Bronchial epithelial cell (primary cell): Measurements from ENCODE around the gene KCNC4. TPM values are rescaled to one million over a fixed set of nuclear protein-coding genes. Genes with fewer than 3 reads are reported as not detected.
A peak's percentile ranks its signal among the peaks of the same experiment; 100 is the strongest.

Experiments used
- DNase-seq: peaks from one replicate; pipeline ENCODE4 v3.0.0-alpha.2; 2010; ENCODE audit warnings: low read depth
- FAIRE-seq: peaks from 2 replicates; lab custom pipeline; 2011; peaks lifted over from hg19 to GRCh38; lab: Jason Lieb, UNC
- H3K27me3 ChIP-seq: 2 replicates; pipeline ENCODE4 v1.5.1; 2011; ENCODE audit warnings: low read length; ENCODE audit not compliant: control insufficient read depth, insufficient read depth
- H3K36me3 ChIP-seq: 2 replicates; pipeline ENCODE4 v1.5.1; 2011; ENCODE audit warnings: low read length; ENCODE audit not compliant: control insufficient read depth, insufficient read depth
- H3K4me3 ChIP-seq: 2 replicates; pipeline ENCODE4 v1.5.1; 2011; ENCODE audit warnings: mild to moderate bottlenecking, low read depth, low read length, control low read depth
- total RNA-seq: library from RNA; depleted of rRNA; stranded (reverse); fragments of >200 nt; gene quantifications from 2 replicates; pipeline ENCODE4 v1.2.1, GENCODE V29; 2014
- TF ChIP-seq, protein P1 (sequence below): IDR thresholded peaks from 2 replicates; pipeline ENCODE4 v1.5.1; 2011; ENCODE audit warnings: mild to moderate bottlenecking, moderate library complexity, low read length, control low read depth, inconsistent platforms; ENCODE audit not compliant: insufficient read depth, severe bottlenecking

KCNC4 gene
- total RNA-seq, 1 donor from 2014 or later: 0.53 TPM

DNA sequence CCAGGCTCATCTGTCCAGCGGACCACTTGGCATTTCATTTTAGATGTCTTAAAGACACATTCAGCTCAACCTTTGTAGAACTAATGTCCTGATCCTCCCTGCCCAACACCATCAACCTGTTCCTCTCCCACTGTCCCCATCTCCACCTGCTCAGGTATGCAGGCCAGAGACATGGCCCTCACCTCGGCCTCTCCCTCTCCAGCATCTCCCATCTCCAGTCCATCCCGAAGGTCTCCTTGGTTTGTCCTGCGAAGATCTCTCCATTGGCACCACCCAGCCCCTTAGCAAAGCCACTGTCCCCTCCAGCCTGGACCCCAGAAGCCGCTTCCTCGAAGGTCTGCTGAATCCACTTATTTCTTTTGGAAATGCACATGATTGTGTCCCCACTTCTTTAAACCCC lies 20.9 kb upstream of the KCNC4 start:
- peaks cover 1% of the 10 kb centered on the region for H3K27me3 ChIP-seq
- no peaks in the 10 kb centered on the region for H3K36me3 ChIP-seq
- FAIRE-seq (no peak), DNase-seq (no peak)
- H3K4me3 ChIP-seq: no peak overlapping the region
- TF ChIP-seq, protein P1, sequence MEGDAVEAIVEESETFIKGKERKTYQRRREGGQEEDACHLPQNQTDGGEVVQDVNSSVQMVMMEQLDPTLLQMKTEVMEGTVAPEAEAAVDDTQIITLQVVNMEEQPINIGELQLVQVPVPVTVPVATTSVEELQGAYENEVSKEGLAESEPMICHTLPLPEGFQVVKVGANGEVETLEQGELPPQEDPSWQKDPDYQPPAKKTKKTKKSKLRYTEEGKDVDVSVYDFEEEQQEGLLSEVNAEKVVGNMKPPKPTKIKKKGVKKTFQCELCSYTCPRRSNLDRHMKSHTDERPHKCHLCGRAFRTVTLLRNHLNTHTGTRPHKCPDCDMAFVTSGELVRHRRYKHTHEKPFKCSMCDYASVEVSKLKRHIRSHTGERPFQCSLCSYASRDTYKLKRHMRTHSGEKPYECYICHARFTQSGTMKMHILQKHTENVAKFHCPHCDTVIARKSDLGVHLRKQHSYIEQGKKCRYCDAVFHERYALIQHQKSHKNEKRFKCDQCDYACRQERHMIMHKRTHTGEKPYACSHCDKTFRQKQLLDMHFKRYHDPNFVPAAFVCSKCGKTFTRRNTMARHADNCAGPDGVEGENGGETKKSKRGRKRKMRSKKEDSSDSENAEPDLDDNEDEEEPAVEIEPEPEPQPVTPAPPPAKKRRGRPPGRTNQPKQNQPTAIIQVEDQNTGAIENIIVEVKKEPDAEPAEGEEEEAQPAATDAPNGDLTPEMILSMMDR: no peak

DNA sequence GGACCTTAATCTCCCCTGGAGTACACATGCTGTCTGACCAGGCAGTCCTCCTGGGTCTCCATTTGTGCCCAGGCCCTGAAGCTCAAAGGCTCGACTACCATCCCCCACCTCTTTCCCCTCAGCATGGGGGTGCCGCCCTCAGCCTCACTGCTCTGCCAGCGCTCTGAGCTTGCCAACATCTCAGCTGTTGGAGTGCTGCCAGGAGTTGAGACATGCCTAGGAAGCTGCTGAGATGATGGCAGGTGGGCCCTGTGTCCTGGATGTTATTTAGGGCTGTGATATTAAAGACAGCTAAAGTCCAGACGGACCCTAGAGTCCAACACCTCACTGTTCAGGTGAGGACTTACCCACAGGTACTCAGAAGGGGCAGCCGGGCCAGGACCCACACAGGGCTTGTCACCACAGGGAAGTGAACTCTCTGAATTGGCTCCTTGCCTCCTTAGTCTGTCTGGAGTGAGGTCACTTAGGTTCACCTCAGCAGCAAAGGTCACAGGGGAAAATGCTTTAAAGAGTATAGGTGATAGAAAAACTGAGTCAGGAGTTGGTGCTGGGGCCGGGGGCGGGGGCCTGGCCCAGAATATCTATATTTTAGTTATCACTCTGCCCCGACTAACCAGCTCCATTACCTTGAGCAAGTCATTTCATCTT lies 19.7 kb upstream of the KCNC4 start:
- FAIRE-seq: no peak
- TF ChIP-seq, protein P1: no peak
- Histone ChIP-seq H3K4me3 (no peak overlapping the region), H3K27me3 (peaks cover 1% of the 10 kb centered on the region), H3K36me3 (no peaks in the 10 kb centered on the region)
- no peak for DNase-seq

DNA sequence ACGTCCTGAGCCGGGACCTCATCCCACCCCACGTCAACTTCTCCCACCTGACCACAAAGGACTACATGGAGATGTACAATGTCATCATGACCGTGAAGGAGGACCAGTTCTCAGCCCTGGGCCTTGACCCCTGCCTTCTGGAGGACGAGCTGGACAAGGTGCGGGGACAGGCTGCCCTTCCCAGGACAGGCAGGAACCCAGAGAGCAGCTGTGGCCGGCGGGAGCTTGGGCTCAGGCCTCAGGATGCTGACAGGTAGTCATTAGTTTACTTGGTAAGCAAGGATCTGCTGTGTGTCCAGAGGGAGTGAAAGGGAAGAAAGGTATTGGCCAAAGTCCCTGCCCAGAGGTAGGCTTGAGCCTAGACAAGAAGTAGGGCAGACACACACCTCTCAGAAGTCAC lies 17.6 kb upstream of the KCNC4 start:
- no peak overlapping the region for H3K4me3 ChIP-seq
- TF ChIP-seq, protein P1: no peak

DNA sequence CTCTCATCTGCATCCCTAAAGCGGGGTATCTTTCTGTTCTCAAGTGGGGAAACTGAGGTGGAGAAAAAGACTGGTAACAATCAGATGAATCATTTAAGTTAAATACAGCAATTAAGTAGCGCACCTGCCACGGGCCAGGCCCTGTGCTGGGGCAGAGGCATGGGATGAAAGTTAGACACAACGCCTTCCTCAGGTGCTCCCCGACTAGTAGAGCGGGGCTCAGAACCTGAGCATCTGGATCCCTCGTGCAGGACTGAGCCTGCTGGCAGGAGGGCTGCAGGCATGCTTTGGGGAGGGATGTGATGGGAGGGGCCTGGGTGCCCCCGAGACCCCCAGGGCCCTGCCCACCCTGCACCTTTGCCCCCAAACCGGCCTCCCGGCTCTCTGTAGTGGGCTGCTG lies 14.9 kb upstream of the KCNC4 start:
- Histone ChIP-seq H3K4me3 (no peak overlapping the region), H3K36me3 (no peaks in the 10 kb centered on the region), H3K27me3 (no peaks in the 10 kb centered on the region)
- TF ChIP-seq, protein P1: no peak
- FAIRE-seq (no peak), DNase-seq (no peak)

More for the DNA sequence above, 17.6 kb upstream of the KCNC4 start:
- no peaks in the 10 kb centered on the region for H3K27me3 ChIP-seq
- no peak for DNase-seq
- FAIRE-seq: no peak
- no peaks in the 10 kb centered on the region for H3K36me3 ChIP-seq

DNA sequence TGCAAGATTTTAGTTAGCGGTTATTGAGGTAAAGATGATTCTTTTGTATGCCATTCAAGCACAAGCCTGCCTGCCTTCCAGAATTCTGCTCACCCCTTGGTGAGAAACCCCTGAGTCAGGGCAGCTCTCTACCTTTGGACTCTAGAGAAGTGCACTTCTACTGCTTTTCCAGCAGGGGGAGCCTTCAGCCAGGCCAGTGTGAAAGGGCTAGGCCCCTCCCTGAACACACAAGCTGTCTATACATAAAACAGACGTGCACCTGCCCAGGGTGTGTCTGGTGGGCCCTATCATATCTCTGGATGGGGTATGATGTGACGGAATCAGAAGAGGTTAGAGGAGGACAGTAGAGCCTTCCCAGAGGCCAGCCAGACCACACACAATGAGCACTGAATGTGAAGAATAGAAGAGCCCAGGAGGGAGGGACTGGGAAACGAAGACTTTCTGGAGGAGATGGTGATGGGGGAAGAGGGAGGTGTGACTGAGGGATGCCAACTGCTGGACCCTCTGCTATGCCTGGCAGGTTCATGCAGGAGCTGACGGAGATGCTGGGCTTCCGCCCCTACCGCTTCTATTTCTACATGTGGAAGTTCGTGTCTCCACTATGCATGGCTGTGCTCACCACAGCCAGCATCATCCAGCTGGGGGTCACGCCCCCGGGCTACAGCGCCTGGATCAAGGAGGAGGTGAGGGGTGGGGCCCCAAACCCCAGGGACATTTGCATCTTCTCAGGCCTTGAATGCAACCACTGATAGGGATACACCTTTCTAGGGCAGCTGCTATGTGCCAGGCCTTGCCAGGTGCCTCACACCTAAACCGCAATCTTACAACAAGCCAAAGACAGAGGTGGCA lies 13.0 kb upstream of the KCNC4 start:
- TF ChIP-seq, protein P1: peak; percentile 92
- H3K36me3 ChIP-seq: no peaks in the 10 kb centered on the region
- no peak overlapping the region for H3K4me3 ChIP-seq
- FAIRE-seq (peak; percentile 28), DNase-seq (peak; percentile 65)
- no peaks in the 10 kb centered on the region for H3K27me3 ChIP-seq
